ENCODE measurements around the gene FMO1.

DNA sequence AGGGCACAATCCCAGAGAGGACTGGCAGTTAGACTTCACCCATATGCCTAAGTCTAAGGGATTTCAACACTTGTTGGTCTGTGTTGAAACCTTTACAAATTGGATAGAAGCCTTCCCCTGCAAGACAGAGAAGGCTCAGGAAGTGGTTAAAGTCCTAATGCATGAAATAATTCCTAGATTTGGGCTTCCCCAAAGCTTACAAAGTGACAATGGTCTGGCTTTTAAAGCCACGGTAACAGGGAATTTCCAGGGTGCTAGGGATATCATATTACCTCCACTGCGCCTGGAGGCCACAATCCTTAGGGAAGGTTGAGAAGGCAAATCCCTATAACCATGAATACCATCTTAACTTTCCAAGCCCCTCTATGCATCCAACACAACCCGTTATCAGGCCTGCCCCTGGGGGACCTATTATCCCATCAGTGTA lies 62.4 kb downstream of the FMO1 start:
- TF ChIP-seq, protein P1, sequence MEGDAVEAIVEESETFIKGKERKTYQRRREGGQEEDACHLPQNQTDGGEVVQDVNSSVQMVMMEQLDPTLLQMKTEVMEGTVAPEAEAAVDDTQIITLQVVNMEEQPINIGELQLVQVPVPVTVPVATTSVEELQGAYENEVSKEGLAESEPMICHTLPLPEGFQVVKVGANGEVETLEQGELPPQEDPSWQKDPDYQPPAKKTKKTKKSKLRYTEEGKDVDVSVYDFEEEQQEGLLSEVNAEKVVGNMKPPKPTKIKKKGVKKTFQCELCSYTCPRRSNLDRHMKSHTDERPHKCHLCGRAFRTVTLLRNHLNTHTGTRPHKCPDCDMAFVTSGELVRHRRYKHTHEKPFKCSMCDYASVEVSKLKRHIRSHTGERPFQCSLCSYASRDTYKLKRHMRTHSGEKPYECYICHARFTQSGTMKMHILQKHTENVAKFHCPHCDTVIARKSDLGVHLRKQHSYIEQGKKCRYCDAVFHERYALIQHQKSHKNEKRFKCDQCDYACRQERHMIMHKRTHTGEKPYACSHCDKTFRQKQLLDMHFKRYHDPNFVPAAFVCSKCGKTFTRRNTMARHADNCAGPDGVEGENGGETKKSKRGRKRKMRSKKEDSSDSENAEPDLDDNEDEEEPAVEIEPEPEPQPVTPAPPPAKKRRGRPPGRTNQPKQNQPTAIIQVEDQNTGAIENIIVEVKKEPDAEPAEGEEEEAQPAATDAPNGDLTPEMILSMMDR (IDR thresholded peaks at IDR 0.05; ENCODE audit: low read depth, low read length): no peak
- no peak for TF ChIP-seq EZH2phosphoT487 (IDR thresholded peaks at IDR 0.05; ENCODE audit: low read depth)
